SK-N-MC (cell line): ENCODE data around the gene DDC.
"Not testable (repeated sequence)": the region's sequence is repeated elsewhere in the genome, so short reads cannot be mapped to it uniquely, and the experiment has no call there.

Experiments
- DNase-seq: peaks from one replicate; pipeline ENCODE4 v3.0.0-alpha.2; 2011; ENCODE audit warnings: low read depth, low spot score
- H3K27ac ChIP-seq: fragments of 200-600 bp; sonication (generic); 2 replicates; pipeline ENCODE4 v1.5.1; 2016; ENCODE audit warnings: mixed run types
- H3K36me3 ChIP-seq: fragments of 200-600 bp; sonication (generic); 2 replicates; pipeline ENCODE4 v1.6.1; 2017; ENCODE audit warnings: antibody characterized with exemption, low read length, mixed read lengths; ENCODE audit not compliant: insufficient read depth
- H3K4me3 ChIP-seq: fragments of 200-600 bp; sonication (generic); 2 replicates; pipeline ENCODE4 v1.5.1; 2016
- H3K9ac ChIP-seq: fragments of 200-600 bp; sonication (generic); 2 replicates; pipeline ENCODE4 v1.8.0; 2017; ENCODE audit warnings: mixed run types, mixed read lengths; ENCODE audit not compliant: insufficient read length
- H3K9me3 ChIP-seq: fragments of 200-600 bp; sonication (generic); 2 replicates; pipeline ENCODE4 v1.6.1; 2017; ENCODE audit warnings: low read depth, mild to moderate bottlenecking, antibody characterized with exemption, low read length, moderate library complexity, mixed read lengths
- EZH2 ChIP-seq: fragments of 200-600 bp; sonication (generic); IDR thresholded peaks from one replicate; pipeline ENCODE4 v1.6.1; 2017; ENCODE audit warnings: antibody characterized with exemption
- FOXP2 ChIP-seq: optimal IDR thresholded peaks from 2 replicates; pipeline ENCODE3; 2011; ENCODE audit warnings: mild to moderate bottlenecking, moderate library complexity; ENCODE audit not compliant: insufficient read depth; ENCODE audit errors: extremely low read length, control extremely low read depth
- POLR2AphosphoS5 ChIP-seq: IDR thresholded peaks from 2 replicates; pipeline ENCODE4 v1.6.1; 2012; ENCODE audit warnings: mild to moderate bottlenecking, low read depth, low read length, borderline replicate concordance

DDC gene

GRCh38 chr7:50552139-50552538 is 13.1 kb downstream of the DDC start:
- H3K27ac ChIP-seq = no peak overlapping the region
- no peak overlapping the region for H3K4me3 ChIP-seq
- no peak overlapping the region for H3K9ac ChIP-seq
- H3K36me3 ChIP-seq = no peaks in the 10 kb centered on the region
- DNase-seq = no peak
- TF ChIP-seq FOXP2 = no peak
- TF ChIP-seq POLR2AphosphoS5 = no peak
- no peak for TF ChIP-seq EZH2
- no peaks in the 10 kb centered on the region for H3K9me3 ChIP-seq

GRCh38 chr7:50545613-50546012 is 19.6 kb downstream of the DDC start:
- not testable (repeated sequence) for H3K9me3 ChIP-seq, H3K36me3 ChIP-seq, H3K27ac ChIP-seq, DNase-seq, H3K4me3 ChIP-seq, H3K9ac ChIP-seq

- no peak overlapping the region for H3K9ac ChIP-seq
- H3K9me3 ChIP-seq = no peaks in the 10 kb centered on the region
- DNase-seq = no peak
- no peak overlapping the region for H3K27ac ChIP-seq
- H3K4me3 ChIP-seq = no peak overlapping the region
- H3K36me3 ChIP-seq = no peaks in the 10 kb centered on the region
- no peak for TF ChIP-seq FOXP2
These were observed 20.2 kb downstream of the DDC start for GRCh38 chr7:50544992-50545391.

GRCh38 chr7:50543776-50544442 is 21.3 kb downstream of the DDC start:
- TF ChIP-seq POLR2AphosphoS5 (no peak), EZH2 (no peak), FOXP2 (no peak)
- H3K9ac ChIP-seq = no peak overlapping the region
- H3K36me3 ChIP-seq = no peaks in the 10 kb centered on the region
- no peak overlapping the region for H3K27ac ChIP-seq
- H3K4me3 ChIP-seq = no peak overlapping the region
- DNase-seq = no peak
- H3K9me3 ChIP-seq = no peaks in the 10 kb centered on the region

- TF ChIP-seq EZH2 = no peak
- no peak for TF ChIP-seq POLR2AphosphoS5
- TF ChIP-seq FOXP2 = no peak
- Histone ChIP-seq H3K4me3 (no peak overlapping the region), H3K9ac (no peak overlapping the region), H3K36me3 (no peaks in the 10 kb centered on the region), H3K27ac (no peak overlapping the region), H3K9me3 (no peaks in the 10 kb centered on the region)
- DNase-seq = no peak
These were observed 23.1 kb downstream of the DDC start for GRCh38 chr7:50542132-50542531.

- Histone ChIP-seq H3K27ac (no peak overlapping the region), H3K36me3 (no peaks in the 10 kb centered on the region), H3K9me3 (no peaks in the 10 kb centered on the region), H3K4me3 (no peak overlapping the region), H3K9ac (no peak overlapping the region)
- TF ChIP-seq POLR2AphosphoS5 (no peak), FOXP2 (no peak), EZH2 (no peak)
- DNase-seq = no peak
These were observed 24.2 kb downstream of the DDC start for GRCh38 chr7:50540785-50541579.

- no peak for DNase-seq
- H3K9me3 ChIP-seq = no peaks in the 10 kb centered on the region
- TF ChIP-seq POLR2AphosphoS5 (no peak), EZH2 (no peak), FOXP2 (no peak)
- H3K9ac ChIP-seq = no peak overlapping the region
- no peak overlapping the region for H3K4me3 ChIP-seq
- no peaks in the 10 kb centered on the region for H3K36me3 ChIP-seq
- H3K27ac ChIP-seq = no peak overlapping the region
These were observed 25.5 kb downstream of the DDC start for GRCh38 chr7:50539725-50540124.

- TF ChIP-seq EZH2 (no peak), POLR2AphosphoS5 (no peak), FOXP2 (no peak)
- Histone ChIP-seq H3K36me3 (no peaks in the 10 kb centered on the region), H3K9me3 (no peaks in the 10 kb centered on the region), H3K27ac (no peak overlapping the region), H3K9ac (no peak overlapping the region), H3K4me3 (no peak overlapping the region)
- DNase-seq = no peak
These were observed 26.7 kb downstream of the DDC start for GRCh38 chr7:50538478-50538877.

- no peak overlapping the region for H3K27ac ChIP-seq
- H3K9me3 ChIP-seq = no peaks in the 10 kb centered on the region
- H3K36me3 ChIP-seq = no peaks in the 10 kb centered on the region
- H3K9ac ChIP-seq = no peak overlapping the region
- TF ChIP-seq POLR2AphosphoS5 = no peak
- TF ChIP-seq FOXP2 = no peak
- TF ChIP-seq EZH2 = no peak
- H3K4me3 ChIP-seq = no peak overlapping the region
- DNase-seq = no peak
These were observed 27.8 kb downstream of the DDC start for GRCh38 chr7:50537417-50537816.

- not testable (repeated sequence) for DNase-seq, H3K27ac ChIP-seq, H3K4me3 ChIP-seq, H3K36me3 ChIP-seq, H3K9ac ChIP-seq, H3K9me3 ChIP-seq
These were observed 29.9 kb downstream of the DDC start for GRCh38 chr7:50535291-50535711.
